H54 (cell line): ENCODE results near the gene HAUS7.

Experiments
- DNase-seq: peaks from one replicate; pipeline ENCODE4 v3.0.0; 2011; ENCODE audit warnings: low spot score, mixed read lengths; ENCODE audit not compliant: insufficient read length
- FAIRE-seq: peaks from 3 replicates; lab custom pipeline; 2011; peaks lifted over from hg19 to GRCh38; lab: Jason Lieb, UNC
- POLR2A ChIP-seq: IDR thresholded peaks from 2 replicates; pipeline ENCODE4 v1.6.1; 2011; ENCODE audit warnings: low read depth, mild to moderate bottlenecking, low read length

HAUS7 gene

GRCh38 chrX:153493085-153493484, 22.7 kb upstream of the HAUS7 start:
- DNase-seq (no peak), FAIRE-seq (no peak)
- TF ChIP-seq POLR2A, result no peak

GRCh38 chrX:153492543-153492942, 22.2 kb upstream of the HAUS7 start:
- FAIRE-seq (no peak), DNase-seq (no peak)
- no peak for TF ChIP-seq POLR2A

GRCh38 chrX:153491918-153492317, 21.5 kb upstream of the HAUS7 start:
- FAIRE-seq (no peak), DNase-seq (no peak)
- TF ChIP-seq POLR2A, result no peak

GRCh38 chrX:153491351-153491914, 21.1 kb upstream of the HAUS7 start:
- no peak for TF ChIP-seq POLR2A
- FAIRE-seq, result no peak
- DNase-seq, result no peak

GRCh38 chrX:153490217-153490930, 20.0 kb upstream of the HAUS7 start:
- TF ChIP-seq POLR2A, result no peak
- FAIRE-seq (no peak), DNase-seq (no peak)

GRCh38 chrX:153488231-153488914, 18.0 kb upstream of the HAUS7 start:
- no peak for DNase-seq
- FAIRE-seq, result no peak
- TF ChIP-seq POLR2A, result no peak

- FAIRE-seq (no peak), DNase-seq (no peak)
- no peak for TF ChIP-seq POLR2A
Observed at GRCh38 chrX:153487590-153488071, 17.3 kb upstream of the HAUS7 start.

GRCh38 chrX:153486171-153486570, 15.8 kb upstream of the HAUS7 start:
- no peak for DNase-seq
- FAIRE-seq, result no peak
- no peak for TF ChIP-seq POLR2A

- FAIRE-seq (no peak), DNase-seq (no peak)
- no peak for TF ChIP-seq POLR2A
Observed at GRCh38 chrX:153485396-153486080, 15.2 kb upstream of the HAUS7 start.

GRCh38 chrX:153482376-153483015, 12.1 kb upstream of the HAUS7 start:
- TF ChIP-seq POLR2A, result no peak
- FAIRE-seq (no peak), DNase-seq (no peak)

GRCh38 chrX:153481043-153481442, 10.7 kb upstream of the HAUS7 start:
- TF ChIP-seq POLR2A, result no peak
- DNase-seq, result no peak
- FAIRE-seq, result no peak

GRCh38 chrX:153478746-153479145, 8.4 kb upstream of the HAUS7 start:
- no peak for FAIRE-seq
- TF ChIP-seq POLR2A, result no peak
- DNase-seq, result no peak

- FAIRE-seq, result no peak
Observed at GRCh38 chrX:153477901-153478300, 7.5 kb upstream of the HAUS7 start.

More at GRCh38 chrX:153477901-153478300, 7.5 kb upstream of the HAUS7 start:
- no peak for TF ChIP-seq POLR2A
- DNase-seq, result no peak
